Thymus (tissue), 11 donors: ENCODE data around the gene GPC6. TPM values are rescaled to one million over a fixed set of nuclear protein-coding genes. Genes with fewer than 3 reads are reported as not detected.

Source experiments
- DNase-seq, 9 donors: peaks; one replicate each; pipeline ENCODE4 v3.0.0-alpha.2; 2013; ENCODE audit warnings: low spot score in 9 of 9, low read depth in 6 of 9, missing footprints in 1 of 9
- H3K27ac ChIP-seq, 2 donors: one replicate each; pipeline ENCODE4 v1.5.1; 2013; ENCODE audit warnings: control low read depth in 1 of 2, low read depth in 1 of 2, low read length in 1 of 2, mild to moderate bottlenecking in 1 of 2, moderate library complexity in 1 of 2
- H3K27me3 ChIP-seq, 2 donors: one replicate each; pipeline ENCODE4 v1.5.1; 2013; ENCODE audit warnings: low read length in 1 of 2; ENCODE audit not compliant: control insufficient read depth in 2 of 2, insufficient read depth in 1 of 2
- H3K36me3 ChIP-seq, 2 donors: one replicate each; pipeline ENCODE4 v1.5.1; 2013; ENCODE audit warnings: low read length in 1 of 2, mild to moderate bottlenecking in 1 of 2, moderate library complexity in 1 of 2; ENCODE audit not compliant: control insufficient read depth in 2 of 2, insufficient read depth in 2 of 2
- H3K4me1 ChIP-seq, 2 donors: one replicate each; pipeline ENCODE4 v1.5.1; 2013; ENCODE audit warnings: low read length in 2 of 2; ENCODE audit not compliant: control insufficient read depth in 2 of 2, insufficient read depth in 2 of 2
- H3K4me3 ChIP-seq, 2 donors: one replicate each; pipeline ENCODE4 v1.5.1; 2013; ENCODE audit warnings: low read length in 2 of 2, control low read depth in 1 of 2, mild to moderate bottlenecking in 1 of 2
- H3K9me3 ChIP-seq, 2 donors: one replicate each; pipeline ENCODE4 v1.5.1; 2013; ENCODE audit warnings: low read length in 1 of 2, mild to moderate bottlenecking in 1 of 2; ENCODE audit not compliant: control insufficient read depth in 2 of 2, insufficient read depth in 1 of 2
- WGBS: extraction: QIAGEN DNeasy Blood & Tissue Kit; methylation state at CpG from one replicate; pipeline ENCODE4 v1.1.7; 2013; 5-methylcytosine and 5-hydroxymethylcytosine counted together
- polyA plus RNA-seq: library from polyadenylated mRNA; stranded (reverse); fragments of 200-250 nt; gene quantifications from one replicate; pipeline ENCODE4 v1.2.3, GENCODE V29; 2013
- total RNA-seq: library from RNA; stranded (reverse); fragments of 120-200 nt; gene quantifications from one replicate; pipeline ENCODE4 v1.2.4, GENCODE V29; 2013
- donor health status: healthy.

The GPC6 gene
- total and polyA plus RNA-seq, 2 donors, result 1.1 to 6.9 TPM

- WGBS, result 95% methylated on average over 5 of the region's 5 CpGs
- DNase-seq, result no peak
- H3K36me3 ChIP-seq, result no peaks in the 10 kb centered on the region
- no peak overlapping the region for H3K4me3 ChIP-seq
- peaks cover 0 to 4% of the 10 kb centered on the region in 2 donors for H3K4me1 ChIP-seq
- no peaks in the 10 kb centered on the region for H3K27me3 ChIP-seq
- no peaks in the 10 kb centered on the region for H3K9me3 ChIP-seq
- H3K27ac ChIP-seq, result no peak overlapping the region
These were observed 1042.1 kb downstream of the GPC6 start for GRCh38 chr13:94268661-94269060.

DNA sequence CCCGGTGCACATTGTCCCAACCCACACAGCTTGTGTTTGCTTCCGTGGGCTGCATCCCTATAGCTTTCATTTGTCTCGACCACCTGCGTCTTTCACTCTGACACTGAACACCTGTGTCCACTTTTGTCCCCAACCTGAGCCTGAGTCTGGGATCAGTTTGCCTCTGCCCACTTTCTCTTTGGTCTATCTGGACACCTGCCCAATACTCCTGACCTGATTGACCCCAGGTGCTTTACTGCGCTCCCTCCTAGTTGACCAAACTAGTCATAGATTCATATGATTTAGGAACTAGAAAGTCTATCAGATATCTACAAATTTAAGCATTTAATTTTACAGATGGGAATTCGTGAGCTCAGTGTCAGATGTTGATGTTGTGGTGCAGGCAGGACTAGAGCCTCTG, 1043.0 kb downstream of the GPC6 start:
- DNase-seq, result no peak
- no peaks in the 10 kb centered on the region for H3K9me3 ChIP-seq
- no peaks in the 10 kb centered on the region for H3K36me3 ChIP-seq
- no peaks in the 10 kb centered on the region for H3K27me3 ChIP-seq
- no peak overlapping the region for H3K4me3 ChIP-seq
- H3K27ac ChIP-seq, result no peak overlapping the region
- 96% methylated on average over 6 of the region's 6 CpGs for WGBS
- peaks cover 0 to 4% of the 10 kb centered on the region in 2 donors for H3K4me1 ChIP-seq

DNA sequence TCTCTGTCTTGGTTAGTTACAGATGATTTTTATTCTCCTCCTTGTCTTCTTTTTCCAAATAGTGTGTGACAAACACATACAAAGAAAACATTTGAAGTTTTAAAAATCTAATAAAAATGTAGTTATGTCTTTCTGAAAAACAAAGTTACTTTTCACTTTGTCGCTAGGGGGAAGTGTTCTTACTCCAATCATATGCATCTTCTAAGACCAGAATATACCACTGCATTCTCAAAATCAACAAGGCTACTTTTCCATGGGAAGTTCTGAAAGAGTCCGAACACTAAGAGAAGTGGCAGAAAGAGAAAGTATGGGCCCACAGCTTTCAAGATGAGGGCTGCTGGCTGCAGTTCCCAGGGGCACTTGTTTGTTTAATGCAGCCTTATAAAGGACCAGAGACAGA, 1043.9 kb downstream of the GPC6 start:
- no peak for DNase-seq
- Histone ChIP-seq H3K27me3 (no peaks in the 10 kb centered on the region), H3K27ac (no peak overlapping the region), H3K4me1 (peaks cover 0 to 4% of the 10 kb centered on the region in 2 donors), H3K9me3 (no peaks in the 10 kb centered on the region), H3K36me3 (no peaks in the 10 kb centered on the region), H3K4me3 (no peak overlapping the region)
- WGBS, result 98% methylated on average over 2 of the region's 2 CpGs

- Histone ChIP-seq H3K27me3 (no peaks in the 10 kb centered on the region), H3K36me3 (no peaks in the 10 kb centered on the region), H3K27ac (no peak overlapping the region), H3K4me3 (no peak overlapping the region), H3K4me1 (peaks cover 0 to 8% of the 10 kb centered on the region in 2 donors), H3K9me3 (no peaks in the 10 kb centered on the region)
- DNase-seq, result no peak
- 97% methylated on average over 2 of the region's 2 CpGs for WGBS
These were observed 1045.4 kb downstream of the GPC6 start for GRCh38 chr13:94272038-94272437.

GRCh38 chr13:94280349-94280748, 1053.7 kb downstream of the GPC6 start:
- peaks cover 0 to 4% of the 10 kb centered on the region in 2 donors for H3K4me1 ChIP-seq
- WGBS, result 81% methylated on average over 3 of the region's 3 CpGs
- H3K9me3 ChIP-seq, result no peaks in the 10 kb centered on the region

DNA sequence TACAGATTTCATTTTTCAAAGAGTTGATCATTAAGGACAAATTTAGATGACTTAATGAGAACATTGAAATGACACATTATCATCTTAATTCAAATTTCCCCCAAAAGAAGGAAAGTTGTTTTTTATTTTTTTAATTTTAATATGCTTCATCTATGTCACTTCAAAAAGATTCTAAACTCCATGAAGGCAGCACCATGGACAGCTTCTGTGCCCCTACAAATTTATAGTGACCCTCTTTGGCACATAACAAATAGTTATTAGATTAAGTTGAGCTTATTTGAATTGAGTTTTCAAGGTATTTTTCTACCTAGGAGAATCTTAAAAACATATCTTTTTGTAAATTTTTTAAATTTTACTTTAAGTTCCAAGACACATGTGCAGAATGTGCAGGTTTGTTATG, 1054.2 kb downstream of the GPC6 start:
- no peak overlapping the region for H3K4me3 ChIP-seq
- no peak overlapping the region for H3K27ac ChIP-seq
- H3K4me1 ChIP-seq, result peaks cover 0 to 4% of the 10 kb centered on the region in 2 donors
- H3K9me3 ChIP-seq, result no peaks in the 10 kb centered on the region
- H3K36me3 ChIP-seq, result no peaks in the 10 kb centered on the region
- no peak for DNase-seq
- H3K27me3 ChIP-seq, result no peaks in the 10 kb centered on the region

More at GRCh38 chr13:94280349-94280748, 1053.7 kb downstream of the GPC6 start:
- DNase-seq, result no peak
- H3K27me3 ChIP-seq, result no peaks in the 10 kb centered on the region
- no peaks in the 10 kb centered on the region for H3K36me3 ChIP-seq
- no peak overlapping the region for H3K4me3 ChIP-seq
- H3K27ac ChIP-seq, result no peak overlapping the region

GRCh38 chr13:94286581-94286980, 1060.0 kb downstream of the GPC6 start:
- no peaks in the 10 kb centered on the region for H3K36me3 ChIP-seq
- H3K27ac ChIP-seq, result no peak overlapping the region
- WGBS, result 91% methylated on average over 3 of the region's 3 CpGs
- no peaks in the 10 kb centered on the region for H3K9me3 ChIP-seq
- no peaks in the 10 kb centered on the region for H3K27me3 ChIP-seq
- DNase-seq, result no peak
- H3K4me3 ChIP-seq, result no peak overlapping the region
- peaks cover 4 to 8% of the 10 kb centered on the region in 2 donors for H3K4me1 ChIP-seq

DNA sequence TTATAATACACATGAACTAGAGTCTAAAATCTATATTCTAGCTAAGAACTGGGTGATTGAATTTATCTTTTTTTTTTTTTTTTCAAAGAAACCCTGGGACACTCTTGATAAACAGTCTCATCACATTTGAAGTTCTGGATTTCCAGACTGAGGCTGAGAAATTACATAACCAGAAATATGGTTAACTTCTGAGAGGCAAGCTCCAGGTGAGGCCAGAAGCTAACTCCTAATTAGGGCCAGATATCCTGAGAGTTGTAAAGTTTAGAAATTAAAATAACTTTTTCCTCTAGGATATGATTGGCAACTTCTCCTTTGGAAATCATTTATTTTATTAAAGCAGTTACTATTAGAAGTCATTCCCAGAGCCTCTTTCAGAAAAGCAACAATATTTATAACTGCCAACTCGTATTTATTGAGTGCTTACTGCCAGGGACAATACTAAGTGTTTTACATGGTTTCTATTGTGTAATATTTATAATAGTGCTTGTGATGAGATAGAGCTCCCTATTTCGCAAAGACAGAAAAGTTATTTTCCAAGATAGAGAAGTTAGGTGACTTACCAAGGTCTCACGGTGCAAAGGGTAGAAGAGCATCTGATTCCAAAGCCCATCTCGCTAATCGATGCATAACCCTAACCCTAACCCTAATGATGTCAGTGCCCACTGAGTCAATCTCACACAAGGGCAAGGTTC, 1065.2 kb downstream of the GPC6 start:
- Histone ChIP-seq H3K9me3 (no peaks in the 10 kb centered on the region), H3K4me1 (peaks cover 0 to 8% of the 10 kb centered on the region in 2 donors), H3K27ac (no peak overlapping the region), H3K36me3 (no peaks in the 10 kb centered on the region), H3K4me3 (no peak overlapping the region), H3K27me3 (no peaks in the 10 kb centered on the region)
- 96% methylated on average over 5 of the region's 5 CpGs for WGBS
- DNase-seq, result no peak

DNA sequence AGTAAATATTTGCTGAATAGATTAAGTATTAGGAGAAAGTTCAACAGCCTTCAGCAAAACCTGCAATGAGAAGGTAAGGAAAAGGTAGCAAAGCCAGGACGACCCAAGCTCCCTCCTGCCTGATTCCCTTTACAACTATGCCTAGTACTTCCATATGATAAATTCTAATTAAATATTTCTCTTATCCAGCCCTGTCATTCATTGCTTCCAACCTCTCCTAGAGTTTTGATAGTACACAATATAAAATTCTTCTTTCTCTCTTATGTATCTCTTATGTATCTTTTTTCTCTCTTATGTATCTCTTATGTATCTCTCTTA, 1065.7 kb downstream of the GPC6 start:
- Histone ChIP-seq H3K27ac (no peak overlapping the region), H3K4me1 (peaks cover 0 to 7% of the 10 kb centered on the region in 2 donors), H3K9me3 (no peaks in the 10 kb centered on the region), H3K4me3 (no peak overlapping the region), H3K36me3 (no peaks in the 10 kb centered on the region), H3K27me3 (no peaks in the 10 kb centered on the region)
- WGBS, result 96% methylated on average over 1 of the region's 1 CpG
- no peak for DNase-seq
